Nucleus accumbens (tissue), 56 donors: ENCODE data around the gene PTRH1.

ENCODE experiments used
- DNase-seq, 56 donors: peaks; one replicate each; lab custom pipeline; 2025; lab: John Stamatoyannopoulos, UW

PTRH1 gene

DNA sequence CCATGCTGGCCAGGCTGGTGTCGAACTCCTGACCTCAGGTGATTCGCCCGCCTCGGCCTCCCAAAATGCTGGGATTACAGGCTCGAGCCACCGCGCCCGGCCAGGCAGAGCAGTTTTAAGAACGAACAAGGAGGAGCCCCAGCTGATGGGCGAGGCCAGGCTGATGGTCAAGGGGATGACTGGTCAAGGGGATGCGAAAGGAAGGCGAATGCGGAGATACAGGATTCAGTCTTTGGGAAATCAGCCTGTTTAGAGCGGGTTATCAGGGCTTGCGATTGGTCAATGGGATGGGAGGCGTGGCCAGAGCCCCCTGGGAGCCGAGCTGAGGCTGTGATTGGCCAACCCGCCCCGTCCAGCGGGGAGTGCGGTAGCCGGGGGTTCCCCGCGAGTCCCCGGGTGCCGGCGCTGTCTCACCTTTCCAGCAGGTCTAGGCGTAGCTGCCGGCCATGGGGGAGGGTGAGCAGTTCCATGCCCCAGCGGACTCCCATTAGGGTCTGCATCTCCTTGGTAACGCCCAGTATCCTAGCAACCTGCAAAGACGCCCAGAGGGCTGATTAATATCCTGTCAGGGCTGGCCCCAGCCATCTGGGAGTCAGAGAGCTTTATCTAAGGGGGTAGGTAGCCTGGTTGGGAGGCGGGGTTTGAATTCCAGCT is 27.1 kb upstream of the PTRH1 start:
- DNase-seq = peak in 10 of 56 donors; percentile 15 to 59 (median 23)

DNA sequence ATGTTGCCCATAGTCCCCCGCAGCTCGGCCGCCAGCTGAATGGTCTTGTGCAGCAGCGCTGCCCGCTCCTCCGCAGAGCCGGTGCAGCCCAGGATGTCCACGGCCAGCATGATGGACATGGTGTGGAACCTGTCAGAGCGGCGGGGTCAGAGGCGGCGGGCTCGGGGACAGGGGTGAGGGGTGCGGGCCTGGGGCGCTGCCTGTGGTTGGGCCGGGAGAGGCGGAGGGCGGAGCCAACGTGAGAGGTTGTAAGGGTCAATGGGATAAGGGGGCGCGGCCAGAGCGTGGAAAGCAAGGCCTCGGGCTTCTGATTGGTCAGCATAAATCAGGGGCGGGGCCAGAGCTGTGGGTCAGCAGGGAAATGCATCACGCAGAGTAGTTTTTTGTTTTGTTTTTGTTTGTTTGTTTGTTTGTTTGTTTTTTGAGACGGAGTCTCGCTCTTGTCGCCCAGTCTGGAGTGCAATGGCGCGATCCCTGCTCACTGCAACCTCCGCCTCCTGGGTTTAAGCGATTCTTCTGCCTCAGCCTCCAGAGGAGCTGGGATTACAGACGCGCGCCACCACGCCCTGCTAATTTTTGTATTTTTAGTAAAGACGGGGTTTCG is 26.5 kb upstream of the PTRH1 start:
- DNase-seq = peak in 51 of 56 donors; percentile 12 to 91 (median 59)

DNA sequence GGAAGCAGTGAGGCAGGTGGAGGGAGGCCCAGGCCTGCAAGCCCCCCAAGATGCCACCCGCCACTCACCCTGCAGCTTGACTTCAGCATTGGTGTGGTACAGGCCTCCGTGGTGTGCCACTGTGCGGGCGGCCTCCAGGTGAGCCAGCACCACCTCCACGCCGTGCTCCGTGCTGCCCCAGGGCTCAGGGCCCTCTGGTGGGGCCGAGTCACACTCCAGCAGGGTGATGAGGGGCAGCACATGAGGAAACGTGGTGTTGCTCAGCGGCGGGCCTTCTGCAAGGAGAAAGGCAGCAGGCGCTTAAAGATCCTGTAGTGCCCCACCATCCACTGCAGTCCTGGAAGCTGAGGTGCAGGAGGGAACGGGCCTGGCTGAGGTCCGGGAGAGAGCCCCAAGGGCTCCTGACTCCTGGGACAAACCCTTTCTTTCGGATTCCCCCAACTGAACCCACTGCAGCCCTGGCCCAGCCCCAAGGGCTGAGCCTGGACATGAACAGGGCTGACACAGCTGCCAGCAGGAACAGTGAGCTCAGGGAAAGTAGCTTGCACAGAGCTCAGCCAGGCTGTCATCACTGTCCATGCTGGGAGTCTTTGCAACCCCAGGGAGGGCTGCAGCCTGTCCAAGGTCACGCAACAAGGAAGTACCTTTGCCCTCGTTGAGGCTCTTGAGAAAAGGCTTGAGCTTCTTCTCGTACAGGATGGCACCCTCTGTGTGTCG is 24.3 kb upstream of the PTRH1 start:
- no peak for DNase-seq

DNA sequence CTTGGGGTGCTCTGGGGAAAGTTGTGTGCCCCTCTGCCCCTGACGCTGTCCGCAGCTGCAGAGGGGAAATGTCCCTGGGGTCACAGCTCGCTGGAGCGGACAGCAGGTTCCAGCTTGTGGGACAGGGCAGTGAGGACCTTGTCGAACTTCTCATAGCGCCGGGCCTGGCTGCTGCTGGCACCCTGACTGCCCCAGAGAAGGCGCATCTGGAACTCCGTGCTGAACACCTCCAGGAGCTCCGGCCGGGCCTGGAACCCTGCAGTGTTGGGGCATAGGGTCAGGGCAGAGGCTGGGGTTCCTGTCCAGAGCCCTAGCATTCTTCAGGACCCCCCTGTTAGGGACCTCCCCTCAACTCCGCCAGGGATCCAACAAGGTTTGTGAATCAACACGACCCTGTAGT is 23.2 kb upstream of the PTRH1 start:
- no peak for DNase-seq

- DNase-seq = peak in 1 of 56 donors; percentile 9
Measured at GRCh38 chr9:127735530-127736185, 20.2 kb upstream of the PTRH1 start.

DNA sequence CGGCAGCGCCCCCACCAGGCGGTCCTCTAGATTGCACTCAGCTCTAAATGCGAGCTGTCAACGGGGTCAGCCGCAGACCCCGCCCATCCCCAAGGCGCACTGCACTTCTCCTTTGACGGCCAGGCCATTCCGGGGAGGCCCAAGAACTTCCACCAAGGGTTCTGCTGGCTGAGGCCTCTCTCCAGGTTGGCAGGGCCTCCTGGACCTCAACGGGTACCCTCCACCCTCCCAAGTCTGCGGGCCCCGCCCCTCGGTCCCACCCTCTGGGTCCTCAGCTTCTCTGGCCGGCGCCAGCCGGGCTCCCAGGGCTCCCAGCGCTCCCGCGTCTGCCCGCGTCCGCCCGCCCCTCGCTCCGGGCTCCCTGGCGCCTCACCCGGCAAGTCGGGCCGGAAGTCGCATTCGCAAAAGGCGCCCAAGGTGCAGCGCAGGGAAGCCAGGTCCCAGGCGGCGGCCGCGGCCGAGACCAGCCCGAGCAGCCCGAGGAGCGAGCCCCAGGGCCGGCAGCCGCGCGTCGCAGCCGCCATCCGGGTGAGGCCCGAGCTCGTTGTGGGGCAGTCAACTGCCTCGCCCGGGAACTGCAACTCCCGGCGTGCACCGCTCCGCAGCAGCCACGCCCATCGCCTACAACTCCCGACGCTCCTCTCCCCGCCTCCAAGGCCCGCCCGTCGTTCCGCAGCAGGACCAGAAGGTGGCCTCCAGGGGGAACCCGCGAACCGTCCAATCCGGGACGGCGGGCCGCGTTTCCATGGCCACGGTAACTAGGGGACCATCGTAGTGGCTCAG is 19.5 kb upstream of the PTRH1 start, which contains the start of gene TOR2A:
TSS of gene TOR2A (minus strand) at position 548 of the 783 bp plus-strand sequence. CDS start at position 524, 24 bp downstream.
- DNase-seq = peak; percentile 71 to 99 (median 94)

DNA sequence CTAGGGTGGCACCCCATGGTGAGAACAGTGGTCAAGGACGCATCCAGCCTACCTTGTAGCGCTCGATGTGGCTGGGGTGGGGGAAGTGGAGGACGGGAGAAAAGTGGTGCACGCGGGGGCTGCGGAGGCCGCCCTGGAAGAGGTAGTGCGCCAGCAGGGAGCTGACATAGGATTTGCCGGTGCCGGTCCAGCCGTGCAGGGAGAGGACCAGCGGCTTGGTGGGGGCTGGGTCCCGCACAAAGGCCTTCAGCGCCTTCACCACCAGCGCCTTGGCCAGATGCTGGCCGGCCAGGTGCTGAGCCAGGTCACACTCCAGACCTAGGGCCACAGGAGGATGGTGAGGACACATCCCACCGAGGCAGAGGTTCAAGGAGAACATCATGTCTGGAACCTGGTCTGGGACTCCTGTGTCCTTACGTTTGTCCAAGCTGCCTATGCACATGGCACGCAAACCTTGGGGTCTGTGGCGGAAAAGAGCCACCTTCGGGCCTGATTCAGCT is 18.8 kb upstream of the PTRH1 start:
- peak in 5 of 56 donors; percentile 14 to 52 (median 38) for DNase-seq

- DNase-seq = no peak
Measured at GRCh38 chr9:127733614-127734013, 18.2 kb upstream of the PTRH1 start.

- no peak for DNase-seq
Measured at GRCh38 chr9:127732444-127732843, 17.0 kb upstream of the PTRH1 start.

DNA sequence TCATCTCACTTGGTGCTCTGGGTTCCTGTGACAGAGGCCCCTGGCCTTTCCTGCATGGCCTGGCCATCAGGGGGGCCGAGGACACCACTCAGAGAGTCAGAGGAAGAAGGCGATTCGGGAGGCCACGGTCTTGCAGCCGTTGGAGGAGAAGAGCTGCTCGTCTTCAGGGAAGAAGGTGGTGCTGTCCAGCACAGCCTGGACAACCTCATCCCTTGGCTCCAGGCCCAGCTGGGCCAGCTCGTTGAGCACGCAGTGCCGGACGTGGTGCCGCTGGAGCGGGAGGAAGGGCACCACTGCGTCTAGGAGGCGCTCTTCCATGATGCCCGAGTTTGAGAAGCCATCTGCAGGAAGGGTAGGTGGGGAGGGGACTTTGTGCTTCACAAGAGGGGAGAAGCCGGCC is 16.5 kb upstream of the PTRH1 start:
- no peak for DNase-seq

- DNase-seq = no peak
Measured at GRCh38 chr9:127730799-127731410, 15.4 kb upstream of the PTRH1 start.

DNA sequence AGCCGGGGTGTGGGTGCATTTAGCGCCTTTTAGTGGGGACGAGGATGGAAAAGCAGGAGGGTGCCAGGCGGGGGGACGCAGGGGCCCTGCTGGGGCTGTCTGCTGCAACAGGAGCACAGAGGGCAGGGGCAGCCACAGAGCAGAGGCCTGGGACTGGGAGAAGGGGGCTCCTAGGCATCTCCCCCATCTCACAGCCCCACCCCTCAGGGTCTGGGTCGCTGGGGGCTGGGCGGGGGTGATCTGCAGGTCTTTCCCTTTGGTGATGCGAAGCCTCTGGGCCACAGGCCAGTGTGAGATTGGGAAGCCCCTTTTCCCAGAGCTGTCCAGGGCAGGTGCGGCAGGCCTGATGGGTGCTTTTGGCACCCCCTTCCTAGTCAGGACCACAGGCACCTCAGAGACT is 14.8 kb upstream of the PTRH1 start:
- no peak for DNase-seq

- DNase-seq = no peak
Measured at GRCh38 chr9:127729522-127730256, 14.2 kb upstream of the PTRH1 start.

DNA sequence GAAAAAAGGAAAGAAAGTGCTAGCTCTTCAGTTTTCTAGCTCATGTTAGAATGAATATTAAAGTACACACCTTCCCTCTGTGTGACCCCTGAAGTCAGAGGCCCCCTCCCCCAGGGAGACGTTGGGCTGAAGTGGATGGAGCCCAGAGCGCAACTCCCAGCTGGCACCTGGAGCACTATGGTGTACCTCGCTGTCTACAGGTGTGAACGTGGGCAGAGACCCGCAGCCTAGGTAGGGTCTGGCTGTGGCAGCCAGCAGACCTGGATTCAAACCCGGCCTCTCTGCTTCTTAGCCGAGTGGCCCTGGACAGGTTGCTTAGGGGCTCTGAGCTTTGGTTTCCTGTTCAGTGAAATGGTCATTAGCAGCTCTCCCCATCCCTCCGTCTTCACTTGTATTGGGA is 13.3 kb upstream of the PTRH1 start:
- DNase-seq = no peak

- no peak for DNase-seq
Measured at GRCh38 chr9:127726871-127727270, 11.4 kb upstream of the PTRH1 start.

- no peak for DNase-seq
Measured at GRCh38 chr9:127724012-127724411, 8.5 kb upstream of the PTRH1 start.

- DNase-seq = peak in 1 of 56 donors; percentile 20
Measured at GRCh38 chr9:127723444-127723843, 8.0 kb upstream of the PTRH1 start.

GRCh38 chr9:127723013-127723412 is 7.5 kb upstream of the PTRH1 start:
- DNase-seq = no peak
